Psoas muscle (tissue), 8 donors: ENCODE results near the gene GDF11. TPM values are rescaled to one million over a fixed set of nuclear protein-coding genes. Genes with fewer than 3 reads are reported as not detected.

Experiments
- ATAC-seq, 4 donors: fragments of 200-7000 bp; cut with Tn5 transposase; one replicate each; pipeline ENCODE4 v1.9.1; 2020; ENCODE audit warnings: moderate library complexity in 3 of 4, mild to moderate bottlenecking in 2 of 4
- DNase-seq, 2 donors: peaks; one replicate each; pipeline ENCODE4 v3.0.0-alpha.2; 2020
- H3K27ac ChIP-seq: fragments of 200-600 bp; one replicate; pipeline ENCODE4 v1.8.0; 2022
- H3K27me3 ChIP-seq, 3 donors: fragments of 200-600 bp in 1 of 3; one replicate each; pipeline versions ENCODE4 v1.6.1 to v1.8.0; 2013 to 2022; ENCODE audit warnings: low read length in 2 of 3, mild to moderate bottlenecking in 2 of 3, moderate library complexity in 1 of 3; ENCODE audit not compliant: insufficient read depth in 3 of 3
- H3K36me3 ChIP-seq, 2 donors: fragments of 200-600 bp in 1 of 2; one replicate each; pipeline versions ENCODE4 v1.6.1 to v1.8.0; 2013 to 2022; ENCODE audit warnings: low read depth in 1 of 2, mild to moderate bottlenecking in 1 of 2, moderate library complexity in 1 of 2; ENCODE audit not compliant: insufficient read depth in 1 of 2
- H3K4me1 ChIP-seq: fragments of 200-600 bp; one replicate; pipeline ENCODE4 v1.8.0; 2022
- H3K4me3 ChIP-seq: fragments of 200-600 bp; one replicate; pipeline ENCODE4 v1.8.0; 2022; ENCODE audit warnings: mild to moderate bottlenecking
- H3K9me3 ChIP-seq: fragments of 200-600 bp; one replicate; pipeline ENCODE4 v1.8.0; 2022
- CTCF ChIP-seq: fragments of 200-600 bp; IDR thresholded peaks from one replicate; pipeline ENCODE4 v1.8.0; 2022; ENCODE audit warnings: antibody characterized with exemption
- WGBS, 3 donors: extraction: QIAGEN DNeasy Blood & Tissue Kit; methylation state at CpG; one replicate each; pipeline versions ENCODE4 v1.1.6 to v1.1.7; 2013; 5-methylcytosine and 5-hydroxymethylcytosine counted together
- intact Hi-C, 2 donors: fragments of 100-400 bp; cut with DNase I; formaldehyde crosslinking; loops; one replicate each; pipeline versions ENCODE4 v1.11.0 to v1.14.2; 2022
- polyA plus RNA-seq, 3 donors: library from polyadenylated mRNA; stranded (reverse); fragments of 200-250 nt; gene quantifications; one replicate each; pipeline ENCODE4 v1.2.3, GENCODE V29; 2013
- total RNA-seq, 4 donors: library from RNA; stranded (reverse); fragmentation: NEBNext Ultra II Directional in 2 of 4; extraction: Animal tissue kit (Norgen Biotek cat#: 25700) in 2 of 4; gene quantifications; one replicate each; pipeline versions ENCODE4 v1.2.1 to v1.2.4, GENCODE V29; 2021 to 2023
- donor health status: healthy with polysubstance abuse.
- donor health status: DM: no; HTN: no; CAD: no; lungs with moderate emphysema.
- donor health status: Bipolar disorder and iron deficiency.
- donor health status: healthy.
- donor health status: DM: yes; HTN: yes; CAD: no.
- donor health status: DM: no; HTN: no; CAD: no.
- donor health status: DM: no; HTN: no; CAD: no.
- donor health status: DM: yes; HTN: yes; CAD: no.

GDF11 gene
- total and polyA plus RNA-seq, 7 donors = 0.34 to 4.8 (median 1.4) TPM

GRCh38 chr12:55797068-55797467 is 54.1 kb downstream of the GDF11 start:
- intact Hi-C loops = no loop called here
- no peaks in the 10 kb centered on the region for H3K27me3 ChIP-seq
- no peak overlapping the region for H3K27ac ChIP-seq
- DNase-seq (no peak), ATAC-seq (peak in 1 of 4 donors; percentile 53)
- 43 to 55% (median 54%) methylated on average over 5 of the region's 5 CpGs for WGBS, 3 donors
- H3K4me3 ChIP-seq = no peak overlapping the region
- H3K9me3 ChIP-seq = no peaks in the 10 kb centered on the region
- peak; percentile 50 for TF ChIP-seq CTCF
- peaks cover 9 to 92% of the 10 kb centered on the region in 2 donors for H3K36me3 ChIP-seq
- no peaks in the 10 kb centered on the region for H3K4me1 ChIP-seq

GRCh38 chr12:55797550-55797949 is 54.6 kb downstream of the GDF11 start:
- H3K9me3 ChIP-seq = no peaks in the 10 kb centered on the region
- ATAC-seq (no peak), DNase-seq (no peak)
- intact Hi-C loops = no loop called here
- H3K36me3 ChIP-seq = peaks cover 9 to 92% of the 10 kb centered on the region in 2 donors
- H3K4me3 ChIP-seq = no peak overlapping the region
- no peaks in the 10 kb centered on the region for H3K4me1 ChIP-seq
- 73 to 77% (median 76%) methylated on average over 4 of the region's 4 CpGs for WGBS, 3 donors
- TF ChIP-seq CTCF = no peak
- H3K27ac ChIP-seq = no peak overlapping the region
- no peaks in the 10 kb centered on the region for H3K27me3 ChIP-seq

Other genes with a start within 250 kb of the GDF11 start
- not detected for gene OR6C4, start 193.5 kb upstream of the GDF11 start, total RNA-seq
- gene OR6C4, start 193.5 kb upstream of the GDF11 start, polyA plus RNA-seq = not detected
- gene OR2AP1, start 170.7 kb upstream of the GDF11 start, total RNA-seq = not detected
- not detected for gene OR2AP1, start 170.7 kb upstream of the GDF11 start, polyA plus RNA-seq
- gene OR10P1, start 106.2 kb upstream of the GDF11 start, total RNA-seq = not detected
- gene OR10P1, start 106.2 kb upstream of the GDF11 start, polyA plus RNA-seq = not detected
- gene ITGA7, start 35.2 kb upstream of the GDF11 start, total RNA-seq = 100 to 1,000 TPM; 297 to 433 (median 350) TPM
- gene ITGA7, start 35.2 kb upstream of the GDF11 start, polyA plus RNA-seq = 100 to 1,000 TPM in 2 of 3 donors, 10 to 100 TPM in 1; 51.8 to 254 (median 152) TPM
- gene BLOC1S1, start 27.1 kb upstream of the GDF11 start, total RNA-seq = 100 to 1,000 TPM; 127 to 193 (median 165) TPM
- gene BLOC1S1, start 27.1 kb upstream of the GDF11 start, polyA plus RNA-seq = 100 to 1,000 TPM; 185 to 260 (median 228) TPM
- gene RDH5, start 22.7 kb upstream of the GDF11 start, total RNA-seq = 10 to 100 TPM; 11.4 to 25.4 (median 16.0) TPM
- 10 to 100 TPM in 2 of 3 donors, 1 to 10 TPM in 1; 7.0 to 14.0 (median 11.9) TPM for gene RDH5, start 22.7 kb upstream of the GDF11 start, polyA plus RNA-seq
- 1,000 to 10,000 TPM in 2 of 4 donors, 100 to 1,000 TPM in 2; 592 to 1,401 (median 983) TPM for gene CD63, start 14.1 kb upstream of the GDF11 start, total RNA-seq
- gene CD63, start 14.1 kb upstream of the GDF11 start, polyA plus RNA-seq = 1,000 to 10,000 TPM; 1,147 to 2,407 (median 1,257) TPM
- gene SARNP, start 74.6 kb downstream of the GDF11 start, total RNA-seq = 10 to 100 TPM; 38.3 to 52.6 (median 43.0) TPM
- gene SARNP, start 74.6 kb downstream of the GDF11 start, polyA plus RNA-seq = 10 to 100 TPM; 72.6 to 98.0 (median 81.5) TPM
- gene ORMDL2, start 74.9 kb downstream of the GDF11 start, total RNA-seq = 10 to 100 TPM; 12.6 to 27.2 (median 15.0) TPM
- gene ORMDL2, start 74.9 kb downstream of the GDF11 start, polyA plus RNA-seq = 10 to 100 TPM; 21.6 to 68.2 (median 24.3) TPM
- 10 to 100 TPM; 10.8 to 15.5 (median 12.6) TPM for gene DNAJC14, start 86.5 kb downstream of the GDF11 start, total RNA-seq
- gene DNAJC14, start 86.5 kb downstream of the GDF11 start, polyA plus RNA-seq = 10 to 100 TPM; 10.5 to 23.8 (median 20.1) TPM
- 1 to 10 TPM; 1.4 to 2.8 (median 1.8) TPM for gene MMP19, start 99.8 kb downstream of the GDF11 start, total RNA-seq
- gene MMP19, start 99.8 kb downstream of the GDF11 start, polyA plus RNA-seq = 1 to 10 TPM in 2 of 3 donors, under 1 TPM in 1; 0.66 to 4.1 (median 1.1) TPM
- 10 to 100 TPM; 14.6 to 20.6 (median 18.0) TPM for gene PYM1, start 184.8 kb downstream of the GDF11 start, total RNA-seq
- 10 to 100 TPM; 19.0 to 39.8 (median 26.1) TPM for gene PYM1, start 184.8 kb downstream of the GDF11 start, polyA plus RNA-seq
- gene DGKA, start 188.0 kb downstream of the GDF11 start, total RNA-seq = 1 to 10 TPM; 4.3 to 5.4 (median 4.9) TPM
- gene DGKA, start 188.0 kb downstream of the GDF11 start, polyA plus RNA-seq = 1 to 10 TPM; 2.0 to 2.6 (median 2.0) TPM
- under 1 TPM in 1 of 4 donors, not detected in 3; 0.37 TPM for gene PMEL, start 222.9 kb downstream of the GDF11 start, total RNA-seq
- under 1 TPM; 0.14 to 0.23 (median 0.20) TPM for gene PMEL, start 222.9 kb downstream of the GDF11 start, polyA plus RNA-seq
- gene CDK2, start 223.7 kb downstream of the GDF11 start, total RNA-seq = 10 to 100 TPM in 1 of 4 donors, 1 to 10 TPM in 3; 6.3 to 12.0 (median 7.9) TPM
- 10 to 100 TPM in 2 of 3 donors, 1 to 10 TPM in 1; 5.1 to 13.9 (median 10.2) TPM for gene CDK2, start 223.7 kb downstream of the GDF11 start, polyA plus RNA-seq
- 100 to 1,000 TPM in 2 of 4 donors, 10 to 100 TPM in 2; 92.8 to 107 (median 103) TPM for gene RAB5B, start 231.0 kb downstream of the GDF11 start, total RNA-seq
- gene RAB5B, start 231.0 kb downstream of the GDF11 start, polyA plus RNA-seq = 10 to 100 TPM; 36.8 to 83.6 (median 52.1) TPM